Esophagus squamous epithelium (tissue), 4 donors: ENCODE measurements around the gene ZNF32.

ENCODE experiments used
- POLR2A ChIP-seq, 4 donors: fragments of 450-650 bp; IDR thresholded peaks; one replicate each; pipeline ENCODE4 v1.6.1; 2017; ENCODE audit warnings: antibody characterized with exemption in 4 of 4, mild to moderate bottlenecking in 4 of 4, moderate library complexity in 3 of 4
- TF ChIP-seq, protein P1 (sequence below), 6 experiments: fragments of 450-650 bp in 4 of 6; fragments of 200-600 bp in 2 of 6; sonication (generic) in 2 of 6; IDR thresholded peaks; one replicate each; pipeline ENCODE4 v1.5.1; 2016 to 2019; ENCODE audit warnings: antibody characterized with exemption in 6 of 6, mild to moderate bottlenecking in 4 of 6, moderate library complexity in 4 of 6

DNA sequence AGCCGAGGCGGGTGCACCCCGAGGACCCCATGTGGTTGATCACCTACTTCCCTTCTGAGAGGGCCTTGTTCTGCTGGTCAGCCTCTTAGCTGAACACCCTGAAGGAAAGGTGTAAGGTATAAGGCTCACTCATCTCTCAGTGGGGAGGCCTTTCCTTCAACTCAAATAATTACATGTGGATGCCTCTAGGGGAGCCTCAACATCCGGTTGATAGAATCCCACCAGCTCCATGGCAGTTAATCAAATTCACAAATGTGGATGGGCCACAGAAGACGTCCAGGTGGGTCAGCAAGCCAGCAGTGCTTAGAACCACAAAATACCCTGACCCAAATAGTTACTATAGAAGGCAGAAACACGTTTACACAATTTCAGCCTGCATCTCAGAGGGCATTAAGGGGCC lies 37.7 kb upstream of the ZNF32 start:
- TF ChIP-seq, protein P1, sequence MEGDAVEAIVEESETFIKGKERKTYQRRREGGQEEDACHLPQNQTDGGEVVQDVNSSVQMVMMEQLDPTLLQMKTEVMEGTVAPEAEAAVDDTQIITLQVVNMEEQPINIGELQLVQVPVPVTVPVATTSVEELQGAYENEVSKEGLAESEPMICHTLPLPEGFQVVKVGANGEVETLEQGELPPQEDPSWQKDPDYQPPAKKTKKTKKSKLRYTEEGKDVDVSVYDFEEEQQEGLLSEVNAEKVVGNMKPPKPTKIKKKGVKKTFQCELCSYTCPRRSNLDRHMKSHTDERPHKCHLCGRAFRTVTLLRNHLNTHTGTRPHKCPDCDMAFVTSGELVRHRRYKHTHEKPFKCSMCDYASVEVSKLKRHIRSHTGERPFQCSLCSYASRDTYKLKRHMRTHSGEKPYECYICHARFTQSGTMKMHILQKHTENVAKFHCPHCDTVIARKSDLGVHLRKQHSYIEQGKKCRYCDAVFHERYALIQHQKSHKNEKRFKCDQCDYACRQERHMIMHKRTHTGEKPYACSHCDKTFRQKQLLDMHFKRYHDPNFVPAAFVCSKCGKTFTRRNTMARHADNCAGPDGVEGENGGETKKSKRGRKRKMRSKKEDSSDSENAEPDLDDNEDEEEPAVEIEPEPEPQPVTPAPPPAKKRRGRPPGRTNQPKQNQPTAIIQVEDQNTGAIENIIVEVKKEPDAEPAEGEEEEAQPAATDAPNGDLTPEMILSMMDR (IDR thresholded peaks at IDR 0.05): peak in 1 of 6 experiments; percentile 3
- TF ChIP-seq POLR2A (IDR thresholded peaks at IDR 0.05): no peak
